Activated CD4-positive, alpha-beta T cell treated with anti-CD3 and anti-CD28 coated beads for 4 hours (primary cell): Measurements from ENCODE around the gene CTNNA3.

Experiments used
- DNase-seq, 2 donors: peaks; one replicate each; pipeline ENCODE4 v3.0.0-alpha.2; 2020

The CTNNA3 gene

GRCh38 chr10:67098461-67098860 is 597.5 kb downstream of the CTNNA3 start:
- DNase-seq: no peak

DNA sequence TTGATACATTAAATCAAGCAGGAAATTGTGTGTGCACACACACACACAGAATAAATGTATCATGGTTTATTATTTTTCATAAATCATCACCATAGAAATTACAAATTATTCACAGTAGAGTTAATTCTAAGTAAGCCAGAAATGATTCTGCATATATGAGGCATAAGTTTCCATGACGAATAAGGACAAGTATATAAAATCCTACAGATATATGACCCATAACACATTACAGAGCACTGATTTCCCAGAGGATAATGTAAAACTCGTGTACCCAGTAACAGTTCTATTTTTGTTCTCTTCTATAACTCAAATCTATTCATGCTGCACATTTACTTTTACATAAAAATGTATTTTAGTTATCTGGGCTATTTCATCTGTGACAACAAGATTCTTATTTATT is 600.5 kb downstream of the CTNNA3 start:
- DNase-seq: no peak

DNA sequence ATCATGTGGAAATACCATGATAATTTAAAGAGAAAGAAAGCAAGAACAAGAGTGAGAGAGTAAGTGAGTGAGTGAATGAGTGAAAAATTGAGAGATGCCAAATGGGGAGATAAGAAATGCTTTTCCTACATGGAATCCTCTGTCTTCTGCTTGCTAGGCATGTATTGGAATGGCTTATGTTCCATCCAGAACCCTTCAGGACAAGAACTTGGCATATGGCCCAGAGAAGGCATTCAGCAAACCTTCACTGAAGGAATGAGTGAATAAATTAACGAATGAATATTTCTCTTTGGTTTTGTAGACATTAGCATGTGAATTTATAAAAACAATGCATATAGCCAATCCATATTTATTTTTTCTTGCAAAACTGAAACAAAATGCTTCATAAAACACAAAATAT is 608.0 kb downstream of the CTNNA3 start:
- DNase-seq: no peak

DNA sequence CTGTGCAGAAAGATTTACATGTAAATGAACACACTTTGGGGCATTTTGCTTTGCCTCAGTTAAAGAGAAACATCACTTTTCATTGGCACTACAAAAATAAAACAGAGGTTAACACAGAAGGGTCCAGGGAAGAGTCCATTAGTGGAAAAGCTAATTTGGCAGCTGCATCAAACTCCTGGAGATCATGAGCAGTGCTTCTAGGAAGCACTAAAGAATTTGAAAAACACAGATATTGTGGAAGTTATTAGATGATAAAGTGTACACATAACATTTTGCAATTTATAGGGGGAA is 608.9 kb downstream of the CTNNA3 start:
- DNase-seq: no peak

- DNase-seq: no peak
Measured at GRCh38 chr10:67086327-67087134, 609.5 kb downstream of the CTNNA3 start.

- DNase-seq: no peak
Measured at GRCh38 chr10:67079126-67079525, 616.9 kb downstream of the CTNNA3 start.

- DNase-seq: no peak
Measured at GRCh38 chr10:67077376-67077775, 618.6 kb downstream of the CTNNA3 start.

DNA sequence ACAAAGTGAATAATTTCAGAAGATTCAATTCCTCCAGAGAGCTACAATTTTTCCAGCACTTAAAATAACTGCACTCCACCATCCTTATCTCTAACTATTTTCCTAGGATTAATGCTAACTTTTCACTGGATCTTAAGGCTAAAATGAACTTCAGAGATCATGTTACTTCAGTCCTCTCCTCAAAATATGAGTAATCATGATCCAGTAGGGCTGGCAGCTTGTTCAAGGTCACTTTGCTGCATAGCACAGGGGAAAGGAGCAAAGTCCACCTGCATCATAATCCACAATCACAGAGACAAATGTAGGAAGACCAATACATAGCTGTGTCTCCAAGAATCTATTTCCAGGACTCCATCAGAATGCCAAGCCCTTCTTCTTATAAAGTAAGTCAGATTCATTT is 619.9 kb downstream of the CTNNA3 start:
- DNase-seq: no peak

DNA sequence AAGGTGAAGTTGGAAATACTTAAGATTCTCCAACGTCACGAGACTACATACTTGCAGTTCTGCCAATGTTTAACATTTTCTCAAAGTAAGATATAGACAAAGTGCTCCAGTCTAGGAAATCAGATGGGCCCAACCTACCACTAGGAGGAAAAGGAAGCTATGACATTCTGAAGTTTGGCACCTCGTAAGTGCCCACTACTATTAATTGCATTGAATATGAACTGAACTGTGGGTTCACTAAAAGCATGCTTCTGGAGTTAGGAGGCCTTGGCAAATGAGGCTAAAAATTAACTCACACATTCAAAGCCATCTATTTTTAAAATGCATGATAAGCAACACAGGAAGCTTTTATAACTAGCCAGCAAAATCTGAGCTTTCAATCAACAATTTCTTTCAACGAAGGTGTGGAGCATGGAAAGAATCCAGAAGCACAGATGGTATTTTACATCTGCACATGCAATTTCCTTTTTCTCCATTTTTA is 620.5 kb downstream of the CTNNA3 start:
- no peak for DNase-seq

DNA sequence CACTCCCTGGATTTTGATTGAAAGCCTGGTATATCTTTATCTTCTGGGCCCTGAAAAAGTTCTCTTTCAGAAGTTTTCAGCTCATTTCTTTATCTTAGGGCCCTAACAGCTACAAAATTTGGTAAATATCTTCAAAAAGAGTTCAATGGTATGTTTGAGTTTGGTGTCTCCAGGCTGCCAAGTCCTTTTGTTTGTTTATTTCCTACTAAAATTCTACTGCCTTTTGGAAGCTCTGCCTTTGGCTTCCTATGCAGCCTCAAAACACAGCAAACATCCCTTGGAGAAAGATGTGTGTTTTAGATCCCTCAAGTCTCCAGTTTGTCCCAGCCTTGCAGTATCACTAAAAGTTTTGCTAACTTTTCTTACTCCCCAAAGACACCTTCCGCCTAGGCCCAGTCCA is 623.3 kb downstream of the CTNNA3 start:
- no peak for DNase-seq

DNA sequence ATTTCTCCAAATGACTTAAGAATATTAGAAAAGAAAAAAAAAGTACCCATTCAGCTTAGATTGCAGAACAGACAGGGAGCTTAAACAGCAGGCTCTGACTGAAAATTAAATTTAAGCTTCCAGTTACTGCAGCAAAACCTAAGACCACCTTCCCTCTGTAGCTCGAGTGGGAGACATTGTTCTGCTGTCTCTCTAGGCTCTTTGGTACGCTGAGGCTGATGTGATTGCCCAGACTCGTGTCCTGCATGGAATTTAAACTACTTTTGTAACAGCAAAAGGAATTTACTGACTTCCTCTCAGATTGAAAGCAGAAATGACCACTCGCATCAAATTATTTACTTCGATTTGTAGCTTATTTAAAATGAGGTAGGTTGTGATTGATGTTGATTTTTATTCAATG is 645.6 kb downstream of the CTNNA3 start:
- no peak for DNase-seq

- no peak for DNase-seq
Measured at GRCh38 chr10:67049988-67050387, 646.0 kb downstream of the CTNNA3 start.

DNA sequence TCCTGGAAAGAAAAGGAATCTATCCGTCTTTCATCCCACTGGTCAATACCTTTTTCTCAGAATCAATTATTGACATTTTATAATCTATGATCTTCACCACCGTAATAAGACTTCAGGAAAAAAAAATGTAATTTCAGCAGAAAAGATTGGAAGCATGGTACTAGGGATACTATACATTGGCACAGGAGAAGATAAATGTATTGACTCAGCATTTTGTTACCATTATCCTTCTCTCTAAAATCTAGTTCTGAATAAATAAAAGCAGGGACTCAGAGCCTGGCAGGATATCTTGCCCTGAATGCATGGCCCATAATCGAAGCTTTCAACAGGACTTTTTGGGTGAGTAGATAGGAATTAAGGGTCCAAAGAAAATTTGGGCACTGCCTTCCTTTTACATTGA is 649.5 kb downstream of the CTNNA3 start:
- no peak for DNase-seq

DNA sequence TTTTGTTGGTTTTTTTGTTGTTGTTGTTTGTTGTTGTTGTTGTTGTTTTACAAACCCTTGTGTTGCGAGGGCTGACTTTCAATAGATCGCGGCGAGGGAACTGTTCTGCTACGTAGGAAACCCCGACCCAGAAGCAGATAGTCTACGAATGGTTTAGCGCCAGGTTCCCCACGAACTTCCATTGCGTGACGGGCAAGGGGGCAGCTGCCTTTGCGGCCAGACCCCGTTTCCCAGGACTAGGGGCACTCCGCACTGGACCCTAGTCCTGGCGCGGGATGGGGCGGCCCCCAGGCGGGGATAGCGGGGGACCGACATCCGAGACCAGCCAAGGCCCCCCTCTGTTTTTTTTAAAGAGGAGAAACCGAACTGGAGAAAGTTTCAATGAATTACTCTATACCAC is 650.6 kb downstream of the CTNNA3 start:
- DNase-seq: no peak

DNA sequence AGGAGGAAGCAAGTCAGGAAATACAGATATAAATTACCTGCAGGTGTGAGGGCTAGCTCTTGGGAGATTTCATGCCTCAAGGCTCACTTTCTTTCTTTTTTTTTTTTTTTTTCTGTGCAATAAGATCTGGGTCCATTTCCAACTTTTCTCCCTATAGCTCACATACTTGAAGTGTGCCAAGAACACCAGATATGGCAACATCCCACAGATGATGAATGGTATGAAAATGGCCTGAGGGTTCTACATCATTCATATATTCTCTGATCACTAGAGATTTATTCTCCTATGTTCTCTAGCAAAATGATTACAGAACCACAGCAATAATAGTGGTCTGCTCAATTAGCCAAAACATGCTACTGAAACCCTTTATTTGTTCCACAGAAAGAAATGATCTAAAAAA is 653.0 kb downstream of the CTNNA3 start:
- no peak for DNase-seq

DNA sequence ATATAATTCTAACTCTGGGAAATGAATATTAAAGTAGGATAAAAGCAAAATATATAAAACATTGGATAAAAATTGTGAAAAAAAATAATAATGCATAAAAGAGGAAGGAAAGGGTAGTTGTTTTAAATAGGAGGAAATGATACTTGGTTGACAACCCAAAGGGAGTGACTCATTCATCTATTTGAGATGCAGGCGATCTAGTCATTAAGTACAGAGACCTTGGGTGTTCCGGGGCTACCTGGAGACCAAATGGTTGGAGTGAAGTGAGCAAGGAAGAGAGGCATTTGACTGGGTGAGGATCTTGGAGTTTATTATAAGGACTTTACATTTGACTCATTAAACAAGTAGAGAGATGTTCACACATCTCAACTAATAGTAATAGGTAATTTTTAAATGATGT is 659.2 kb downstream of the CTNNA3 start:
- no peak for DNase-seq

GRCh38 chr10:67033878-67034277 is 662.1 kb downstream of the CTNNA3 start:
- no peak for DNase-seq

GRCh38 chr10:67022099-67022498 is 673.9 kb downstream of the CTNNA3 start:
- no peak for DNase-seq

- no peak for DNase-seq
Measured at GRCh38 chr10:67017218-67017617, 678.8 kb downstream of the CTNNA3 start.

- no peak for DNase-seq
Measured at GRCh38 chr10:67015225-67015624, 680.8 kb downstream of the CTNNA3 start.

DNA sequence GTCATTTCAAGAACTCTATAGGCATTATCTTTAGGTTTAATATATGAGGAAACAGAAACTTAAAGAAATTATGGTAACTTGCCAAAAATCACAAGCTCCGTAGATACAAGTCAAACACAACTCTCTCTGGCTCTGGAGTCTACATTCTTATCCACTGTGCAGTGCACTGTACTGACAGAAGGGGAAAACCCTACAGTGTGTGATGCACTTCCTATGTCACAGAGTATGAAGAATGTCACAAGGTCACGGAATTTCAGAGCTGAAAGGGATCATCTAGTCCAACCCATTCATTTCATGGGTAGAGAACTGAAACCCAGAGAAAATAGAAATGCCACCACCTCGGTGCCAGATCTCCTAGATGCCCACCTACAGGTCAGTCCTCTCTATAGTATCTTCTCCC is 684.0 kb downstream of the CTNNA3 start:
- DNase-seq: no peak

- no peak for DNase-seq
Measured at GRCh38 chr10:67011480-67011879, 684.5 kb downstream of the CTNNA3 start.

GRCh38 chr10:67005981-67006380 is 690.0 kb downstream of the CTNNA3 start:
- DNase-seq: no peak

GRCh38 chr10:67004690-67005089 is 691.3 kb downstream of the CTNNA3 start:
- no peak for DNase-seq

DNA sequence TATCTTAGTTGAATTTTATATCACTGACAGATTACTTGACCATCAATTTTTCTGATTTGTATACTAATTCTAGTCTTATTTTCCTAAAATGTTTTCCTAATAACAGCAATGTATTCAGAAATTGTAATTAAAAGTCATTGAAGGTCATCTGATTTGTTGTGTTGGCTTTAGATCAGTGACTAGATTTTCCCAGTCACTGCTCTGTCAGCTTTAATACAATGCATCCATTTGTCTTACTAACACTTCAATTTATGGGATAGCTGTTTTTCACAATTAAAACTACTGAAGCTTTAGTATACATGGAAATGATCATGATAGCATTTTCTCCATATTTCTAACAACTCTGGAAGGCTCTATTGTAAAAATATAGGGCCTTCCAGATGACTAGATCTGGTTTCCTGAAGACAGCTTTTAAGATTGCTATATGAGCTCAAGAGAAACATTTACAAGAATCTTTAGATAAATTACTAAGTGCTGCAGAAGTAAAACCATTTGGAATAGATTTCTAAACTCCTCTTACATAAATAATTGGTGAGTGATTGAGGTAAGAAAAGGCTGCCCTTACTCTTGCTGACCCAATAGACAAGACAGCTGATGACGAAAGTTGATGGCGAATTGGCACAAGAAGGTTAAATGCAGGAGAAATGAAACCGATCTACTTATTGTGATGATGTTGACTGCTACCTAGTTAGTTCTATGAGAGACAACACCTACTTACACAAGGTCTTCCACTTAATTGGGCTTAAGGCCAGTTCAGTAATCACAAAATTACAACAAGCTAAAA is 696.0 kb downstream of the CTNNA3 start:
- no peak for DNase-seq
